ENCODE measurements around the gene DBP. TPM values are rescaled to one million over a fixed set of nuclear protein-coding genes. Genes with fewer than 3 reads are reported as not detected.
"Not testable (repeated sequence)": the region's sequence is repeated elsewhere in the genome, so short reads cannot be mapped to it uniquely, and the experiment has no call there.

DBP gene, protein sequence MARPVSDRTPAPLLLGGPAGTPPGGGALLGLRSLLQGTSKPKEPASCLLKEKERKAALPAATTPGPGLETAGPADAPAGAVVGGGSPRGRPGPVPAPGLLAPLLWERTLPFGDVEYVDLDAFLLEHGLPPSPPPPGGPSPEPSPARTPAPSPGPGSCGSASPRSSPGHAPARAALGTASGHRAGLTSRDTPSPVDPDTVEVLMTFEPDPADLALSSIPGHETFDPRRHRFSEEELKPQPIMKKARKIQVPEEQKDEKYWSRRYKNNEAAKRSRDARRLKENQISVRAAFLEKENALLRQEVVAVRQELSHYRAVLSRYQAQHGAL
- 10 to 100 TPM; 13.8 to 15.4 (median 14.6) TPM for polyA plus RNA-seq (ENCODE audit: insufficient read length in 3 of 3)
- long read RNA-seq, donor 1, transcript DBP-201 (4 exons, 2,229 nt), result major isoform, 6 of 7 reads
- long read RNA-seq, donor 1, partial matches to known transcripts, result 0 of 7 reads
- long read RNA-seq, donor 1, other reads (novel, unspliced or antisense), result 0 of 7 reads
- long read RNA-seq, donor 2, full-length matches to known transcripts, result 5 of 10 reads
- long read RNA-seq, donor 2, partial matches to known transcripts, result 5 of 10 reads
- long read RNA-seq, donor 2, other reads (novel, unspliced or antisense), result 0 of 10 reads
- long read RNA-seq, donor 3, full-length matches to known transcripts, result 10 of 10 reads
- long read RNA-seq, donor 3, partial matches to known transcripts, result 0 of 10 reads
- long read RNA-seq, donor 3, other reads (novel, unspliced or antisense), result 0 of 10 reads
- long read RNA-seq, donor 4, full-length matches to known transcripts, result 14 of 14 reads
- long read RNA-seq, donor 4, partial matches to known transcripts, result 0 of 14 reads
- long read RNA-seq, donor 4, other reads (novel, unspliced or antisense), result 0 of 14 reads
- long read RNA-seq, donor 5, partial matches to known transcripts, result 15 of 22 reads
- long read RNA-seq, donor 5, other reads (novel, unspliced or antisense), result 0 of 22 reads
- long read RNA-seq, donor 6, full-length matches to known transcripts, result 10 of 10 reads
- long read RNA-seq, donor 6, partial matches to known transcripts, result 0 of 10 reads
- long read RNA-seq, donor 6, other reads (novel, unspliced or antisense), result 0 of 10 reads
- long read RNA-seq, donor 7, transcript DBP-201 (4 exons, 2,229 nt), result major isoform, 10 of 13 reads
- long read RNA-seq, donor 7, partial matches to known transcripts, result 0 of 13 reads
- long read RNA-seq, donor 7, other reads (novel, unspliced or antisense), result 0 of 13 reads
- long read RNA-seq, donor 8, partial matches to known transcripts, result 0 of 3 reads
- long read RNA-seq, donor 8, other reads (novel, unspliced or antisense), result 0 of 3 reads
- long read RNA-seq, donor 9, full-length matches to known transcripts, result 21 of 21 reads
- long read RNA-seq, donor 9, partial matches to known transcripts, result 0 of 21 reads
- long read RNA-seq, donor 9, other reads (novel, unspliced or antisense), result 0 of 21 reads
- long read RNA-seq, donor 10, full-length matches to known transcripts, result 14 of 21 reads
- long read RNA-seq, donor 10, partial matches to known transcripts, result 7 of 21 reads
- long read RNA-seq, donor 10, other reads (novel, unspliced or antisense), result 0 of 21 reads
- long read RNA-seq, donor 11, full-length matches to known transcripts, result 7 of 7 reads
- long read RNA-seq, donor 11, partial matches to known transcripts, result 0 of 7 reads
- long read RNA-seq, donor 11, other reads (novel, unspliced or antisense), result 0 of 7 reads
- long read RNA-seq, donor 12, full-length matches to known transcripts, result 16 of 16 reads
- long read RNA-seq, donor 12, partial matches to known transcripts, result 0 of 16 reads
- long read RNA-seq, donor 12, other reads (novel, unspliced or antisense), result 0 of 16 reads
- long read RNA-seq, donor 13, result 0 reads
- long read RNA-seq, donor 14, result 0 reads
- long read RNA-seq, donor 15, full-length matches to known transcripts, result 15 of 15 reads
- long read RNA-seq, donor 15, partial matches to known transcripts, result 0 of 15 reads
- long read RNA-seq, donor 15, other reads (novel, unspliced or antisense), result 0 of 15 reads
- long read RNA-seq, donor 16, full-length matches to known transcripts, result 11 of 16 reads
- long read RNA-seq, donor 16, partial matches to known transcripts, result 5 of 16 reads
- long read RNA-seq, donor 16, other reads (novel, unspliced or antisense), result 0 of 16 reads

DNA sequence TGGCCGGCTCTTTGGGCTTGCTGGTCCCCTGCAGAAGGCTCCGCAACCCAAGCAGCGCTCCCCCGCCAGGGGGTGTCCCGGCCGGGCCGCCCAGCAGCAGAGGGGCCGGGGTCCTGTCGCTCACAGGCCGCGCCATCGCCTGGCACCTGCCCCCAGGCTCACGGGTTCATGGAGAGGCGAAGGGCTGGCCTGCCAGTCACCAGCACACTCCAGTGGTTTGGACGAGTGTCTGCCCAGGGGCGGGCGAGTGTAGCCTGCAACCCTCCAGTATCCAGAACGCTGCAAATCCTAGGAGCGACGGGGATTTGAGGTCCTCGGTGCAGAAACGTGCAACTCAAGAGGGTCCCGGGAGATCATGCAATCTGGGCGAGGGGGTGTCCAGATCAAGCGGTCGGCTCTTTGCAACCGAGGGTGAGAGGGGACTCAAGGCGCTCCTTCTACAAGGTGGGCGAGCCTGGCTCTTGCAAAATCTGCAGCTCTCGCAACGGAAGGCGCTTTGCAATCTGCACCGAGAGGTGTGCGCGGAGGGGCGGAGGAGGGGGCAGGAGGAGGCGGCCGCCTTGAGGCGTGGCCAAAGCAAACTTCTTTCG, at the start of gene DBP:
Gene DBP (minus strand): TSS at position 521 of the 590 bp plus-strand sequence. CDS start 385 bp downstream, at position 136.
- DNase-seq, result no peak

DNA sequence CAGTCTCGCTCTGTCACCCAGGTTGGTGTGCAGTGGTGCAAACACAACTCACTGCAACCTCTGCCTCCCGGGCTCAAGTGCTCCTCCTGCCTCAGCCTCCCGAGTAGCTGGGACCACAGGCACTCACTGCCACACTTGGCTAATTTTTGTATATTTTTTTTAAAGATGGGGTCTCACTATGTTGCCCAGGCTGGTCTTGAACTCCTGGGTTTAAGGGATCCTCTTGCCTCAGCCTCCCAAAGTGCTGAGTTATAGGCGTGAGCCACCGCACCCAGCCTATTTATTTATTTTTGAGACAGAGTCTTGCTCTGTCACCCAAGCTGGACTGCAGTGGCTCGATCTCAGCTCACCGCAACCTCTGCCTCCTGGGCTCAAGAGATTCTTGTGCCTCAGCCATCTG, 49.5 kb upstream of the DBP start:
- not testable (repeated sequence) for DNase-seq

DNA sequence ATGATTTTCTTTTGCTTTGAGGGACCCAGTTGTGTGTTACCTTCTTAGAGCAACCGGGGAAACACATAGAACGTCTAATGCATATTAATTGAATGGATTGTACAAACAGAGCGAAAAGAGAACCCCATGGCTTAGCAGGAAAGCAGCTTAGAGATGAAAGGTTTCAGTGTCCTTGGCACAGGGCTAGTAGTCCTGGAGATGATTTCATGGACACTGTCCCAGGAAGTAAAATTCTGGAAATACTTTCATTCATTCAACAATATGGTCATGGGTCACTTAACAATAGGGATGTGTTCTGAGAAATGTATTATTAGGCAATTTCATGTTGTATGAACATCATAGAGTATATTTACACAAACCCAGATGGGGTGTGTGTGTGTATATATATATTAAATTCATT, 48.9 kb upstream of the DBP start:
- DNase-seq, result no peak

DNA sequence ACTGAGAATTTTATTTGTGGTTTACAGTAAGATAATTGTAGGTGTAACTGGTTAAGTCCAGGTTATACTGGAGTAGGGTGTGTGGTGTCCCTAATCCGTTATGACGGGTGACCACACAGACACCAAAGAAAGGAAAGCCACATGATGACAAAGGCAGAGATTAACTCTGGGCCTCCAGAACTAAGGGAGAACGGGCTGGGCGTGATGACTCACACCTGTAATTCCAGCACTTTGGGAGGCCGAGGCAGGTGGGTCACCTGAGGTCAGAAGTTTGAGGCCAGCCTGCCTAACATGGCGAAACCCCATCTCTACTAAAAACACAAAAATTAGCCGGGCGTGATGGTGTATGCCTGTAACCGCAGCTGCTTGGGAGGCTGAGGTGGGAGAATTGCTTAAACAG, 48.4 kb upstream of the DBP start:
- DNase-seq, result no peak

DNA sequence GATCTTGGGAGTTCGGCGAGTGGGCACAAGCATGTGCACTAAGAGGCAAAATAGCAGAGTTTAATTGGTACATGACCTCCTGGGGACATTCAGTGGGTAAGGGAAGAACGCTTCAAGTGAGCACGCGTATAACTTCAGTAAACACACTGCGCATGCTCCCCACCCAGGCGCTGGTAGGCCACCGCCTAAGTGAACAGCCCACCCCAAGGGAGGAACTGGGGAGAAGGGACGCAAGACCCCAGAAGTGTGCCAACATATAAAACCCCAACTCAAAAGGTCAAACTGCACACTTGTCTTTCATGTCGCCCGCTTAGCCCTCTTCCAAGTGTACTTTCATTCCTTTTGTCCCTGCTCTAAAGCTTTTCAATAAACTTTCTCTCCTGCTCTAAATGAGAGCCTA, 46.2 kb upstream of the DBP start:
- DNase-seq, result peak; percentile 54

DNA sequence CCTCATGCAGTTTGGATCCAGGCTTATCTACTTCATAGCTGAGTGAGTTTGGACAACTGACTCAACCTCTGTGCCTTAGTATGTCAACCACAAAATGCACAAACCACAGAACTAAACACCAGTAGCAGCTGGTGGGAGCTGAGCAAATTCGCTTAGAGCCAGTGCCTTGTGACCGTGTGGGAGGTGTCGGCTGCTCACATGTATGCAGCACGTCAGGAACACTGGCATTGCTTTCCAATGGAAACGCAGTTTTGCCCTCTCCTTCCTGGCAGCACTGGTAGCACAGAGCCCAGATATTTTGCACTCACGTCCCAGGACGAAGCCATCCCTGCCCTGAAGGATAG, 43.9 kb upstream of the DBP start:
- DNase-seq, result no peak

DNA sequence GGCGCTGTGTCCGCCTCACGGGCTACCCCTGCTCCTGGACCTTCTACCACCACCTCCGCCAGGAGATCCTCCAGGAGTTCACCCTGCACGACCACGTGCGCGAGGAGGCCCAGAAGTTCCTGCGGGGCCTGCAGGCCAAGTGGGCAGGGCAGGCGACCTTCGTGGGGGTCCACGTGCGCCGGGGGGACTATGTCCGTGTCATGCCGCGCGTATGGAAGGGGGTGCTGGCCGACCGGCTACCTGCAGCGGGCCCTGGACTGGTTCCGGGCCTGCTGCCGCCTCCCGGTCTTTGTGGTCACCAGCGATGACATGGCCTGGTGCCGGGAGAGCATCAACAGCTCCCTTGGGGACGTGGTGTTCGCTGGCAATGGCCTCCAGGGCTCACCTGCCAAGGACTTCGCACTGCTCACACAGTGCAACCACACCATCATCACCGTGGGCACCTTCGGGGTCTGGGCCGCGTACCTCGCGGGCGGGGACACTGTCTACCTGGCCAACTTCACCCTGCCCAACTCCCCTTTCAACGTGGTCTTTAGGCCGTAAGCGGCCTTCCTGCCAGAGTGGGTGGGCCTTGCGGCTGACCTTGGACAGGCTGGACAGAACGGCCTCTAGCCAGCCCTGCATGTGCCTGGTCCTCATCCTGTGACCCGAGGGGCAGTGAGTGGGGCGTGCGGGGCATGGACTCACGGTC, 43.4 kb upstream of the DBP start:
- DNase-seq, result no peak

DNA sequence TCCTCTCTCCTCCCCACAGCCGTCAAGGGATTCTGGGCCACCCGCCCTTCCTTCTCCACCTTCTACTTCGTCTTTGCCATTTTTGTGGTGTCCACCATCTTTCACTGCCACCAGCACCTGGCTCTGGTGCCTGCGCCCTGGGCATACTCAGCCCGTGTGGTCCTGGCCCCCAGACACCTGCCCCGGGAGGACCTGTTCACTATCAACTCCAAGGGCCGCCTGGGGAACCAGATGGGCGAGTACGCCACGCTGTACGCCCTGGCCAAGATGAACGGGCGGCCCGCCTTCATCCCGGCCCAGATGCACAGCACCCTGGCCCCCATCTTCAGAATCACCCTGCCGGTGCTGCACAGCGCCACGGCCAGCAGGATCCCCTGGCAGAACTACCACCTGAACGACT, 42.8 kb upstream of the DBP start:
- DNase-seq, result not testable (repeated sequence)

DNA sequence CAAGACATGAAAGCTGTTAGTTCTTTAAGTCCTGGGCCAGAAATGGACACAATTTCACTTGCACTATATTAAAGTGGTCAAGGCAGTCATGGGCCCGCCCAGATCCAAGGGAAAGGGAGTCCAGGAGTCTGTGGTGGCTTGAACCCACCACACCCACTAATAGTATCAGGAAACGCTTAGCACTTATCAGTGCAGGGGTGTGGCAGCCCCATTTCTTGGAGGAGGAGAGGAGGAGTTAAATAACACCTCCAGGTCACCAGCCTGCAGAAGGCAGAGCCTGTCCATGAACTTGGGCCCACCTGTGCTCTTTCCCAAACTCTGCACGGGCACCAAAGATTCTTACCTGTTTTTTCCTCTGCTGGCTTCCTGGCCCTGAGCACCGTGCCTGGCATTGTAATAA, 41.0 kb upstream of the DBP start:
- DNase-seq, result no peak

DNA sequence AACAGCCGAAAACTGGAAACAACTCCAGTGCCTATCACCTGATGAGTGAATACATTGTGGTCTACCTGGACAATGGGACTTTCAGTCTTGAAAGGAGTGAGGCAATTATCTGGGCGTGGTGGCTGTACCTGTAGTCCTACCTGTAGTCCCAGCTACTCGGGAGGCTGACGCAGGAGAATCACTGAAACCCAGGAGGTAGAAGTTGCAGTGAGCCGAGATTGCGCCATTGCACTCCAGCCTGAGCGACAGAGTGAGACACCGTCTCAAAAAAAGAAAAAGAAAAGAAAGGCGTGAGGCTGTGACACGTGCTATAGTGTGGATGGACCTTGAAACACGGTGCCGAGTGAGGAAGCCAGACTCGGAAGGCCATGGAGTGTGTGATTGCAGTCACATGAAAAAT, 39.7 kb upstream of the DBP start:
- DNase-seq, result no peak

DNA sequence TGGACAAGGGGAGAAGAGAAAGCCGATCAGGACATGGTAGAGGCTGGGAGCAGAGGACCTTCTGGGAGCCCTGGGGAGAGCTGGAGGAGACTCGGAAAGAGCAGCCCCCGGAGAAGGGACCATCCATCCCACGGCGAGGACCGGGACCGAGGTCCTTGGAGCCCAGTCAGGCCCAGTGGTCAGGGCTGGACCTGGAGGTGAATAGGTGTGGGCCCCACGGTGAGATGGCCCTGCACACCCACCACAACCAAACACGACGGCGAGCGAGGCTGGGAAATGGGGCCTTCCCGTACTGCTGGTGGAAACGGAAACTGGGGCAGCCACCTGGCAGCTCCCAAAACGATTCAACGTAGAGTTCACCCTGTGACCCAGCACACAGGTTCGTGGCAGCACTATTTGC, 39.3 kb upstream of the DBP start:
- no peak for DNase-seq

DNA sequence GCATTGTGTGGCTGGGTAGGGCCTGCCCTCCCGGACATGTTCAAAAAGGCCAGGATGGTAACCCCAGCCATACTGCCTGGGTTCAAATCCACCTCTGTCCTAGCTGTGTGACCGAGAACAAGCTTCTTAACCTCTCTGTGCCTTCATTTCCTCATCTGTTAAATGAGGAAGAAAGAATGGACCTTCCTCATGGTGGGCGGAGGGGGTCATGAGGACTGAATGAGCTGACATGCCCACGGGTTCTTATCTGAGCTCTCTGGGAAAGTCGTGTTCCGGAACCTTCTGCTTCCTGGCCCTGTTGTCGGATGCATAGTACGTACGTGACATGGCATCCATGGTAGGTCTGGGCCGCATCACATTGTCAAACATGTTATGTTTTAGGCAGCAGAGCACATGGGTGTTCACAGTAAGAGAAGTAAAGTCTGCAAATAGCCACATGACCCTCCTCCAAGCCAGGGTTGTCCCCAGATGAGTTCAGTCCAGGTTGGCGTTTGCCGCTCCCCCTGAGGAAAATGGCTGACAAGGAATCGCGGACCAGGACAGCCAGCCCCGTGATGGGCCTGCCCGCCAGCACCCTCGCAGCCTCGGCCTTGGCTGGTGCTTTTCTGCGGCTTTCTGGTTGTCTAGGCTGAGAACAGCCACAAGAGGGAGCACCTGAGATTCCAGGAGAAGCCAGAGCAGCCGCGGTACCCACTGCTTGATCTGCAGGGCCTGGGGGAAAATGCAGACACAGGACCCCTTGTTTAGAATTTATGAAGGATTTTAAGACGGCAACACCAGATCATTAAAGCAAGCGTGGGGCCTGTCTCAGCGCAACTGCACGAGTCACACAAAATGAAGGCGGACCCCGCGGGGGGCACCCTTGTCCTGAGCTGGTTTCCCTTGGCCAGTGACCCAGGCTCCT, 38.0 kb upstream of the DBP start:
- DNase-seq, result peak; percentile 86

DNA sequence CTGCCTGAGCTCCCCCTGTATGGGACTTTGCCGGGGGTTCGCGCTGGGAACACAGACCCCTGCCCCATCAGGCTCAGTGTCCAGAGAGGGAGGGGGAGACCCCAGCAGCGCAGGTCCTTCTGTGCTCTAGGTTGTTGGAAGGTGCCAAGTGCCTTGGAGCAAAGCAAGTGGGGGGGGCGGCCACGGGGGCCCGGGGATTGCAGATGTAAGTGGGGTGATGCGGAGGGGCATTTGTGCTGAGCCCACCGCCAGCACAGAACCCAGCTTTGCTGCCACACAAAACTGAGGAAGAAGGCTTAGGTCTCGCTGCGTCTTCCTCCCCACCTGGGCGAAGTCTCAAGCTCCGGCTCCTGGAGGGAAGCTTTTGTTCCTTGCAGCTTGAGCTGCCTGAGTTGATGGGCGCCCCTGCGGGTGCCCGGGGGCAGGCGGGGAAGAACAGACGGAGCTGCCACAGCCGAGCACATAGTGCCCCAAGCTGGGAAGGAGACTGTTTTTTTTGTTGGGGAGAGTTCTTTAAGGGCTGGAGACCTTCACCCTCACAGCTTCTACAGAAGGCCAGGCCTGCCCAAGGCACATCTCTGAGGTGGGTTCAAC, 37.1 kb upstream of the DBP start:
- DNase-seq, result no peak

DNA sequence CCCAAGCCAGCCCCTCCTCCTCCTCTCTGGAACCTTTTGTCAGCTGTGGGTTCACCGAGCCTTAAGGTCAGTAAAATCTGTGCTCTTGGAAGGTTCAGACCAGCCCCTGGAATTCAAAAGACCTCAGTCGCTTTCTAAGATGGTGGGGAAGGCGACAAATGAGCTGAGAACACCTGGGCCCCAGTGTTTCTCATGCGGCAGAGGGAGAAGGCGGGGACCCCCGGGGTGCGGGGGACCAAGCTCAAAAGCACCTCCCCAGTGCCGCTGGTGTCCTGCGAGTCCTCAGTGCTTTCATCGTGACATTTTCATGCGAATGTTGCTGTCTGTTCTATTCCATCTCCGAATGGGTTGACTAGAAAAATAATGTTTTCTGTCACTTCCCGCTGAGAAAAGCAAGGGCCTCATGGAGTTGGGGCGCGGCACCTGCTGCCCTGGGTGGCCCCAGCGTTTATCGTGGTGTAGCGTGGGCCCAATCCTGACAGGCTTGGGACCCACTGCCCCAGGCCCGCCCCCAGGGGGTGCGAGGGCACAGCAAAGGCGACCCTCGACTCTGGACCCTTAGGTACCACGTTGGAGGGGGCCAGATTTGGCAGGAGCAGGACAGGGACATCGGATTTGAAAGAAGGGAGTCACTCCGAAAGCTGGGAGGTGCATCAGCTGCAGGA, 36.4 kb upstream of the DBP start:
- DNase-seq, result no peak

DNA sequence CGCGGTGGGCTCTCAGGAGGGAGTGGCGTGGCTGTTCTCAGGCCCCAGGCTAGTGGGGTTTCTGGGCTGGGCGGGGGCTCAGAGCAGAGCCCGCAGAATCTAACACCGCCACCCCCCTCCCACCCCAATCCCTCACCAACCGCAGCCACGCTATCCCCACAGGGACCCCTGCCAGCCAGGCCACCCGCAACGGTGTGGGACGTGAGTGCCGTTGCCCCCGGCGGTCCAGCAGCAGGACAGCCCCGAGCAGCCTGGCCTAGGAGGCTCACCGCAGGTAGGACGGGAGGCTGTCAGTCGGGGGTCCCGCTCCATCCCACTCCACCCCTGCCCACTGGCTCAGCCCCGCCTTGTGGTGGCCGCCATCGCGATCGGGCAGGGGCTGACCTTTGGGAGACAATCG, 35.8 kb upstream of the DBP start, which contains the start of gene NTN5:
Gene NTN5 (minus strand): TSS at position 24 of the 400 bp plus-strand sequence. CDS start 2,031 bp downstream, outside the sequence.
- DNase-seq, result no peak

DNA sequence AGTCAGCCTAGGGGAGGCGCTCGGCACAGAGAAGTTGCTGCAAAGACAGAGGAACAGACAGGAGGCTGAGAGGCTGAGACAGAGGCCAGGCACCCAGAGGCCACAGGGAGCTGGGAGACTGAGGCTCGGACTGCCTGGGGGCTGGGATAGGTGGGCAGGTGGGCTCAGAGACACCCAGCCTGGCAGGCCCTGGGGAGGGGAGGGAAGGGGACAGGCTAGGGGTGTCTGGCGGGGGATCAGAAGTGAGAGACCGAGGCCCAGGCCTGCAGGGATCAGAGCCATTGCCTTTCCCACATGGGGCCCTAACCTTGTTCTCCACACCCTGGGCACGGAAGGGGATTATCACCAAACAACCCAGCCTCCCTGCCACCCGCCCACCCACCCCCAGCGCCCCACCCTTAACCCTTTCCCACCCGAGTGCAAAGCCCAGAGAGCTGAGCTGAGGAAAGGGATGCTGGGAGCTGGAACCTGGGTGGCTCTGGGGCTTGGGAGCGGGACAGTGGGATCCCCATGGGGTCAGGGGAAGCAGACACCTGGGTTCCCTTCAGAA, 34.3 kb upstream of the DBP start:
- DNase-seq, result no peak
